ENCODE results near the gene VPS13A. TPM values are rescaled to one million over a fixed set of nuclear protein-coding genes. Genes with fewer than 3 reads are reported as not detected.

The VPS13A gene
- total RNA-seq, 1 experiment from 2014 or later = 52.8 TPM

- Histone ChIP-seq H3K4me1 (ENCODE audit: control insufficient read depth in 1 of 2, insufficient read depth in 2 of 2, low read length in 2 of 2) (no peaks in the 10 kb centered on the region), H3K9ac (ENCODE audit: low read length) (no peak overlapping the region), H3K79me2 (ENCODE audit: insufficient read depth, low read length) (peaks cover 6% of the 10 kb centered on the region; the same call in 1 of the 2 replicates), H3K27ac (ENCODE audit: low read depth, low read length) (no peak overlapping the region), H4K20me1 (ENCODE audit: insufficient read depth) (0 out of 2 replicates have a peak, but pooled peaks cover 3% of the 10 kb centered on the region), H3K4me3 (replicated peaks in 1 of 2; ENCODE audit: low read depth in 1 of 2, low read length in 2 of 2) (no peak overlapping the region), H3K4me2 (ENCODE audit: low read length) (no peak overlapping the region), H3K9me3 (ENCODE audit: control insufficient read depth in 1 of 2, insufficient read depth in 1 of 2, low read depth in 1 of 2, low read length in 2 of 2) (no peaks in the 10 kb centered on the region; a peak in 1 of 4 replicates), H3K36me3 (ENCODE audit: control insufficient read depth in 1 of 2, insufficient read depth in 2 of 2, low read length in 2 of 2) (peaks cover 3 to 8% of the 10 kb centered on the region in 2 experiments; a peak in 3 of 4 replicates), H3K9me2 (ENCODE audit: insufficient read depth) (no peaks in the 10 kb centered on the region), H2AFZ (ENCODE audit: low read depth, low read length, poor library complexity, severe bottlenecking) (no peak overlapping the region), H3K27me3 (ENCODE audit: insufficient read depth, low read length) (no peaks in the 10 kb centered on the region)
- POLR2A ChIA-PET = no interaction called here
- TF ChIP-seq ZNF274 (IDR thresholded peaks at IDR 0.05; ENCODE audit: low read depth, low read length) (no peak), EZH2 (IDR thresholded peaks at IDR 0.05) (no peak), ATF3 (IDR thresholded peaks at IDR 0.05) (no peak), TCF7L2 (IDR thresholded peaks at IDR 0.05; ENCODE audit: borderline replicate concordance, extremely low read depth, insufficient read depth, insufficient read length) (no peak), ELF1 (IDR thresholded peaks at IDR 0.05; ENCODE audit: borderline replicate concordance, low read depth) (no peak)
- no peak for DNase-seq (ENCODE audit: low read depth, low spot score)
- RAD21 ChIA-PET (ENCODE audit: low non-redundant PET in 1 of 2, low total read pairs in 2 of 2, uncharacterized antibody in 2 of 2, unreplicated experiment in 2 of 2) = no interaction called here
- intact Hi-C loops (cut with micrococcal nuclease) = no loop called here
- no peak for ATAC-seq
- CTCF ChIA-PET = no interaction called here
- BruUV-seq (replicated peaks) = no TSS peak
Measured at GRCh38 chr9:77284616-77285015, 107.3 kb downstream of the VPS13A start.

- no peak overlapping the region for H3K4me3 ChIP-seq (replicated peaks in 1 of 2; ENCODE audit: low read depth in 1 of 2, low read length in 2 of 2)
- H3K27ac ChIP-seq (ENCODE audit: low read depth, low read length) = no peak overlapping the region
- CTCF ChIA-PET = no interaction called here
- intact Hi-C loops (cut with micrococcal nuclease) = no loop called here
- no peaks in the 10 kb centered on the region; a peak in 1 of 4 replicates for H3K9me3 ChIP-seq (ENCODE audit: control insufficient read depth in 1 of 2, insufficient read depth in 1 of 2, low read depth in 1 of 2, low read length in 2 of 2)
- H3K4me1 ChIP-seq (ENCODE audit: control insufficient read depth in 1 of 2, insufficient read depth in 2 of 2, low read length in 2 of 2) = no peaks in the 10 kb centered on the region; a peak in 1 of 4 replicates
- DNase-seq (ENCODE audit: low read depth, low spot score) (no peak), ATAC-seq (no peak)
- no peak overlapping the region for H3K9ac ChIP-seq (ENCODE audit: low read length)
- H3K79me2 ChIP-seq (ENCODE audit: insufficient read depth, low read length) = peaks cover 10% of the 10 kb centered on the region; the same call in 1 of the 2 replicates
- H3K27me3 ChIP-seq (ENCODE audit: insufficient read depth, low read length) = no peaks in the 10 kb centered on the region
- POLR2A ChIA-PET = no interaction called here
- no TSS peak for BruUV-seq (replicated peaks)
- RAD21 ChIA-PET (ENCODE audit: low non-redundant PET in 1 of 2, low total read pairs in 2 of 2, uncharacterized antibody in 2 of 2, unreplicated experiment in 2 of 2) = no interaction called here
- H3K4me2 ChIP-seq (ENCODE audit: low read length) = no peak overlapping the region
- no peaks in the 10 kb centered on the region for H3K9me2 ChIP-seq (ENCODE audit: insufficient read depth)
- H3K36me3 ChIP-seq (ENCODE audit: control insufficient read depth in 1 of 2, insufficient read depth in 2 of 2, low read length in 2 of 2) = 0 out of 4 replicates have a peak, but pooled peaks cover 0 to 3% of the 10 kb centered on the region in 2 experiments
- no peaks in the 10 kb centered on the region for H4K20me1 ChIP-seq (ENCODE audit: insufficient read depth)
- H2AFZ ChIP-seq (ENCODE audit: low read depth, low read length, poor library complexity, severe bottlenecking) = no peak overlapping the region
- no peak for TF ChIP-seq YY1 (IDR thresholded peaks at IDR 0.05; ENCODE audit: extremely low read depth, insufficient replicate concordance, low read depth, low read length)
- TF ChIP-seq SIN3A (IDR thresholded peaks at IDR 0.05; ENCODE audit: low read depth) = no peak
- no peak for TF ChIP-seq ZFX (IDR thresholded peaks at IDR 0.05)
- no peak for TF ChIP-seq POLR2A (IDR thresholded peaks at IDR 0.05; ENCODE audit: borderline replicate concordance, extremely low read depth, insufficient read depth, insufficient read length)
- no peak for TF ChIP-seq SP1 (IDR thresholded peaks at IDR 0.05; ENCODE audit: low read depth)
- no peak for TF ChIP-seq ELF1 (IDR thresholded peaks at IDR 0.05; ENCODE audit: borderline replicate concordance, low read depth)
- no peak for TF ChIP-seq TCF7L2 (IDR thresholded peaks at IDR 0.05; ENCODE audit: borderline replicate concordance, extremely low read depth, insufficient read depth, insufficient read length)
- no peak for TF ChIP-seq CTCF (IDR thresholded peaks at IDR 0.05 in 2 of 3, conservative IDR thresholded peaks at IDR 0.05 in 1 of 3; ENCODE audit: borderline replicate concordance in 1 of 3, insufficient read depth in 1 of 3, low read depth in 2 of 3, low read length in 2 of 3)
- no peak for TF ChIP-seq EGR1 (IDR thresholded peaks at IDR 0.05; ENCODE audit: low read depth)
- no peak for TF ChIP-seq CEBPB (IDR thresholded peaks at IDR 0.05; ENCODE audit: low read depth)
- no peak for TF ChIP-seq EZH2phosphoT487 (IDR thresholded peaks at IDR 0.05; ENCODE audit: borderline replicate concordance)
- no peak for TF ChIP-seq MAX (IDR thresholded peaks at IDR 0.05)
- no peak for TF ChIP-seq ZBTB33 (IDR thresholded peaks at IDR 0.05; ENCODE audit: extremely low read depth, insufficient replicate concordance, low read length)
- TF ChIP-seq EZH2 (IDR thresholded peaks at IDR 0.05) = no peak
- no peak for TF ChIP-seq CBX3 (IDR thresholded peaks at IDR 0.05; ENCODE audit: low read depth)
- TF ChIP-seq JUND (IDR thresholded peaks at IDR 0.05) = no peak
Measured at GRCh38 chr9:77290373-77290772, 113.0 kb downstream of the VPS13A start.

Measured in HCT116 (cell line).